ENCODE data around the gene CREB3L2.

The CREB3L2 gene

DNA sequence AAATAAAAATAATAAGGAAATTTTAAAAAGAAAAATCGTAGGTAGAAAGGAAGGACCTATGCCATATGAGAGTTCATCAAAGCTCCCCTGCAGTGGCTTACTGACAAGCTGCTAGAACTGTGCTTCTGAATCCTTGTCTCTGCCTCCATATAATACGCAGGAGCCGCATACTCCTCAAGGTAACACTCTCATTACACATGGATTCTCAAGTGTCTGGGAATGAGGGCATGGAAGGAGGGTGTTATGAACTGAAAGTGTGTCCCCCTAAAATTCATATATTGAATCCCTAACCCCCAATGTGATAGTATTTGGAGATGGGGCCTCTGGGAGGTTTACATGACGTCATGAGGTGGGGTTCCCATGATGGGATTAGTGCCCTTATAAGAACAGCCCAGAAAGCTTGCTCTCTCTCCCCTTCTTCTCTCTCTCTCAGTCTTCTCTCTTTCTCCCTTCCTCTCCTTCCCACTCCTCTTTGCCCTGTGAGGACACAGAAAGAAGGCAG is 35.2 kb downstream of the CREB3L2 start:
- no peaks in the 10 kb centered on the region; the same call in 1 of the 2 replicates for H3K4me1 ChIP-seq
- no peak overlapping the region for H3K4me3 ChIP-seq
- no peaks in the 10 kb centered on the region for H3K27me3 ChIP-seq (ENCODE audit: low read depth)
- in situ Hi-C loops (cut with MboI; ENCODE audit: low sequenced_read_pairs), result no loop called here
- DNase-seq (ENCODE audit: low spot score in 2 of 2), result no peak
- no peaks in the 10 kb centered on the region for H3K36me3 ChIP-seq (replicated peaks)
- no peaks in the 10 kb centered on the region for H3K9me3 ChIP-seq

DNA sequence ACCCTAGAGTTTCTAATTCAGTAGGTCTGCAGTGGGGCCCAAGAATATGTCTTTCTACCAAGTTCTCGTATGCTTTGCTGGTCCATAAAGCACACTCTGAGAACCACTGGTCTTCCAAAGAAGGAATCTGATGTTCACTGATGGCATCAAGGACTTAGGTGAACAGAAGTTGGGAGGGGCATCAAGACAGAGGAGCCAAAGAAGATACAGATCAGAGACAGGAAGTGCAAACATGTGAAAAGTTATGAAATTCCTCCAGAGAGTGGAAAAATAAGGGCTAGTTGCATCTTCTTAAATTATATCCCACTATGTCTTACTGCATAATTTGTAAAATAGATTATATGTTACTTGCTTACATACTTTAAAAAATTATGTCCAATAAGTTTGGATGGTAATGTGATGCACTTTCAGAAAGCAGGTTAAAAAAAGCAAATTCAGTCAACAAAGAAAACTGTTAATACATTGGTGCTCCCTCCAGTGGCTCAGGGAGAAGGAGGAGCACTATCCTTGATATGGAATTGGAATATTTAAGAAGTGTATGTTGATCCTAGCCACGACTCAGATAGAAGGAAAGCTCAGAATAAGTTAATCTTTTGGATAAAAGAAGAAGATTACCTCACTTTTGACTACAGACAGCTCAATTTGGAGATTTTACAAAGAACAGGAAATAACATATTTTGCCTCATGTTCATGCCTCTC is 35.8 kb downstream of the CREB3L2 start:
- Histone ChIP-seq H3K4me1 (no peaks in the 10 kb centered on the region; the same call in 1 of the 2 replicates), H3K4me3 (no peak overlapping the region), H3K27me3 (ENCODE audit: low read depth) (no peaks in the 10 kb centered on the region), H3K9me3 (no peaks in the 10 kb centered on the region), H3K36me3 (replicated peaks) (no peaks in the 10 kb centered on the region)
- DNase-seq (ENCODE audit: low spot score in 2 of 2), result no peak
- in situ Hi-C loops (cut with MboI; ENCODE audit: low sequenced_read_pairs), result no loop called here

DNA sequence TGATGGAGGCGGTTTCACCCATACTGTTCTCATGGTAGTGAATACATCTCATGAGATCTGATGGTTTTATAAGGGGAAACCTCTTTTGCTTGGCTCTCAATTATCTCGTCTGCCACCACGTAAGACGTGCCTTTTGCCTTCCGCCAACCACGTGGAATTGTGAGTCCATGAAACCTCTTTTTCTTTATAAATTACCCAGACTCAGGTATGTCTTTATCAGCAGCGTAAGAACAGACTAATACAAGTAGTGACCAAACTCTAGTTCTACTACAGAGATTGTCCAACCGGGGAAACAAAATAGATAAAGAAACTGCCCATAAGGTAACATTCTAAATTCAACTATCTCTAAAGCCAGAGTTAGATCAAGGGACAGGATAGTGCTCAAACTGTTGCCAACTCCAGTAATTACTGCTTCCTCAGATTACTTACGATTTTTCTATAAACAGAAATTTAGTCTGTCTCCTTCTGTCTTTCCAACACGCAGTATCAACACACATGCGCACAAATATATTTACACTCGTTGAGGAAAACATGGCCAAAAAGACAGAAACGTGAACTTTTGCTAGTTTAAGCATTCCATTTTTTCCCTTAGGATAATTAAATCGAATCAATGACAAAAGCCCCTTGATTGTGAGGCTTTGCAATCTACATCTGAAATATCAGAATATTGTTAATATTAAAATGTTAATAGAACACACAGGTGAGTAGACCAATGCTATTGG is 36.9 kb downstream of the CREB3L2 start:
- in situ Hi-C loops (cut with MboI; ENCODE audit: low sequenced_read_pairs), result no loop called here

DNA sequence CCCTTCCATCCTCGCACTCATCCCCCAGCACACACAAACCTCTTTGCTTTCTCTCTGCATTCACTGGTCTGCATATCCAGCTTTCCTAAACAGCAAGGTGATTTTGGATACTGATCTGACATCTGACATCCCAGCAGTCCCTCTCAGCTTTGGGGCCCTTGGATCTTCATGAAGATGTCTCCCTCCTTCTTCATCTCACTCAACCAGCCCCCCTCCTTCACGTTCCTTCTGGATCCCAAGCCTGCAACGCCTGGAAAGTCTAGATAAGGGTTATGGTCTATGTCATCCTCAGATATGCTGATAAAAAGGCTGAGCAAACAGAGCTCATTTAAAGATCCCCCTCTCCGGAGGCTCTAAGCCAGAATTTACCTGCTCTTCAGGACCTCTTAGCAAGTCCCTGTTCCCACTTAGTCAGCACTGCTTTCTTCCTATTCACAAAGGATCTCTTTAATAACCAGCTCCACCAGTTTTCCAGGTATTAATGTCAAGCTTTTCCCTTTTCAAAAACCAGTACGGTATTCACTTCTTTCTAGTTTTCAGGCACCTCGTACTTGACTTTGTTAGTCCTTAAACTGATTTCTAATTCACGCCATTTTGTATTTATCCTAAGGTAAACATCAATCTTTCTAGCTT is 38.9 kb downstream of the CREB3L2 start:
- Histone ChIP-seq H3K36me3 (replicated peaks) (no peaks in the 10 kb centered on the region), H3K27me3 (ENCODE audit: low read depth) (no peaks in the 10 kb centered on the region), H3K4me3 (no peak overlapping the region), H3K4me1 (no peaks in the 10 kb centered on the region; the same call in 1 of the 2 replicates), H3K9me3 (no peaks in the 10 kb centered on the region)
- in situ Hi-C loops (cut with MboI; ENCODE audit: low sequenced_read_pairs), result no loop called here
- no peak for DNase-seq (ENCODE audit: low spot score in 2 of 2)

More for the DNA sequence above, 36.9 kb downstream of the CREB3L2 start:
- H3K4me3 ChIP-seq, result no peak overlapping the region
- no peaks in the 10 kb centered on the region for H3K9me3 ChIP-seq
- no peaks in the 10 kb centered on the region; the same call in 1 of the 2 replicates for H3K4me1 ChIP-seq
- H3K36me3 ChIP-seq (replicated peaks), result no peaks in the 10 kb centered on the region
- H3K27me3 ChIP-seq (ENCODE audit: low read depth), result no peaks in the 10 kb centered on the region
- no peak for DNase-seq (ENCODE audit: low spot score in 2 of 2)

DNA sequence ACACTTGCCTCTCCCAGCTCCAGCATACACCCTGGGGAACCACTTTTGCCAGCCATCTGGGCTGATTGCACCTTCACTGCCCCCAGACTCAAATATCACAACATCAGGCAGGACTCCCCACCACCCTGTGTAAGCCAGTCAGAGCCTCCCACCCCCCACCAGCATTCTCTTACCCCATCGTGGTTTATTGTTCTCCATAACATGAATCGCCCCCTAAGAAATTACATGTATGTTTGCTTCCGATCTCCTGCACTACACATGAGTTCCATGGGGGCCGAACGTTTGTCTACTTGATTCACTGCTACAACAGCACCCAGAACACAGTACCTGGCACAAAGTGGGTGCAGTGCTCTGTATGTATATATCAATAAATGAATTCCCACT is 39.4 kb downstream of the CREB3L2 start:
- no peaks in the 10 kb centered on the region for H3K27me3 ChIP-seq (ENCODE audit: low read depth)
- H3K9me3 ChIP-seq, result no peaks in the 10 kb centered on the region
- no peak overlapping the region for H3K4me3 ChIP-seq
- in situ Hi-C loops (cut with MboI; ENCODE audit: low sequenced_read_pairs), result no loop called here
- no peaks in the 10 kb centered on the region; the same call in 1 of the 2 replicates for H3K4me1 ChIP-seq
- no peaks in the 10 kb centered on the region for H3K36me3 ChIP-seq (replicated peaks)
- DNase-seq (ENCODE audit: low spot score in 2 of 2), result no peak

DNA sequence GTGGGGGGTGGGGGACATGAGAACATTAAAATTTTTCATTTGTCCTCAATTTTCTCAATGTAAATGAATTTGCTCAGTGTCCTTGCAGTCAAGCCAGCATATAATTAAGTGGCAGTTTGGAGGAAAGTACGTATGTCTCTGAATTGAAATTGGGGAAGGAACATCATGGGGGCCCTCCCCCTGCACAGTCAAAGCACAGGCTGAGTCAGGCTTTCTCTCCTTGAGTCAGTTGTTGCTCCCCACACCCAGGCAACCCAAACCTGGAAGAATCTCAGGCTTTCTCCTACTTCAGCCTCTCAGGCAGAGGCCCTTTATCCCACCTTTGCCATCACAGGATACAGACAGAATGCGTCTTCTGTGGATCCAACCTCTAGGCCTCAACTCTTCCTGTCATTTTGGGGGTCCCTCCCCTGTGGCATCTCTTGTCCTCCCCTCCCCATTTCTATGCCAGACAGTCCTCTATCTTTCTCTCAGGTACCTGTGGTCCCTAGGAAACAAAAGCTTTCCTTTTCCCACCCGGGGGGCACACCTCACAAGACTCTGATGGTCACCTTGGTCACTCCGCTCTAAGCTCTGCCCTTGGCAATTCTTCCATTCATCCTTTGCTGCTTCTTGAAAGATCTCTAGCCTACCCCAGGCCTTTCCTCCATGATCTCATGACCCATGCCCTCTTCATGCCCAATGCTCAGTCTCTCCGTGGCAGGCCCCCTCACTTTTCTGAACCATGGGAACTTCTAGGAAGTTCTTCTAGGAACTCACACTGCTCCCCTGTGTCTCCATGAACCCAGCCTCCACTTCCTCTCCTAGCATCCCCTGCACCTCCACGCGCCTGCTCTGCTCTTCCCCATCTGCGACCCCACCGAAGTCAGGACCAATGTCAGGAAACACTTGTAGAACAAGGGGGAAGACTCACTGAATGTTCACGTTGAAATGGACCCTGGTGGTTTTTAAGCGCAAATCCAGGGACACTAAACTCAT is 40.4 kb downstream of the CREB3L2 start:
- Histone ChIP-seq H3K9me3 (no peaks in the 10 kb centered on the region), H3K27me3 (ENCODE audit: low read depth) (no peaks in the 10 kb centered on the region), H3K4me3 (no peak overlapping the region), H3K4me1 (no peaks in the 10 kb centered on the region; the same call in 1 of the 2 replicates), H3K36me3 (replicated peaks) (no peaks in the 10 kb centered on the region)
- DNase-seq (ENCODE audit: low spot score in 2 of 2), result no peak
- in situ Hi-C loops (cut with MboI; ENCODE audit: low sequenced_read_pairs), result no loop called here

DNA sequence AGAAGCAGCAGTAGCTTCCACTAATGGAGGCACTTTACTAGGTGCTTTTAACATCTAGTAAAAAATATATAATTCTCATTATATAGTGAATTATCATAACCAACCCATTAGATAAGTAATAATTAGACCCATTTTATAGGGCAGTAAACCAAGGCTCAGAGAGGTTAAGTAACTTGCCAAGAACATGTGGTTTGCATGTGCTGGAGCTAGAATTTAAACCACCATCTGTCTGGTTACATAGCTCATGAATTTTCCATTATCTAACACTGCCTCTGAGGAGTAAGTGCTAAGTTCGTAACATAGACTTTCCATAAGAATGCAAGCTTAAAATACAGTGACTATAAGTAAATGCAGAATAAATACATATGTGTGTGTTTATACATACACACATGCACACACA is 41.9 kb downstream of the CREB3L2 start:
- H3K4me3 ChIP-seq, result no peak overlapping the region
- in situ Hi-C loops (cut with MboI; ENCODE audit: low sequenced_read_pairs), result no loop called here
- no peaks in the 10 kb centered on the region for H3K27me3 ChIP-seq (ENCODE audit: low read depth)
- H3K4me1 ChIP-seq, result no peaks in the 10 kb centered on the region
- no peaks in the 10 kb centered on the region for H3K9me3 ChIP-seq
- DNase-seq (ENCODE audit: low spot score in 2 of 2), result no peak
- no peaks in the 10 kb centered on the region for H3K36me3 ChIP-seq (replicated peaks)

DNA sequence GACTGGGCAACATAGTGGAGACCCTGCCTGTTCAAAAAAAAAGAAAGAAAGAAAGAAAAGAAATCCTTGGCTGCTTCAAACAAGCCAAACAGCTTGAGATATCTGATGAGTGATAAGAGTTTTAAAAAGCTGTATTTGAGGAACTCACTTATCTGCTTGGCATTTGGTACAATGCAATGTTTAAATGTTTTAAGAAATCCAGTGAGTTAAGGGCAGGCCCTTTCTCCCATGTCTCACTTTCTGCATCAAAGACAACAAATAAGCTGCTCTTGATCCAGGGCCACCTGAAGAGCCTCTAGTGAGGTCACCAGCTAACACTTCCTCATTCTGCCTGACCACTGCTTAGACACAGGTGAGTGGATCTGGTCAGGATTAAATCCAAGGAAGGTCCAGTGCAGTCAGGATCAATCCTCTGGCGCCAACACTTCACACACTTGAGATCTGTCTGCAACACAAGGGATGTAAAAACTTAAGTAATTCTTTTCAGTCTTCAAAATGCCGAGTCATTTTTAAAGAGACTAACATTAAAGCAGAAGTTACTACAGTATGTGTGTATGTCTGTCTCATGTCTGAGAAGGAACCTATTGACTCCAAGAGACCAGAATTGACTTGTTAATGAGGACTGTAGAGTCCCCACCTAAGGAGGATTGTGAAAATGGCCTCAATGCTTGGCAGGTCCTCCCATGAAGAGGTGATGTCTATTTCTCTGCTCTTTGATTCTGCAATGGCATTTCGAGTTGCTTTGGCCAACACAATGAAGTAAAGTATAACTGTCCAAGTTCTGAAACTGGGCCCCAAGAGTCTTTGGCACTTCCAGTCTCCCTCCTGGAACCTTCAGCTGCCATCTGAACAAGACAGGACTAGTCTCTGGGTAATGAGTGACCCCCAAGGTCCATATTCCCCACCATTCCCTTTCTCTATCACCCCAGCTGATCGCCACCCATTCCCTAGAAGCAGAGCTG is 43.1 kb downstream of the CREB3L2 start:
- no peak for DNase-seq (ENCODE audit: low spot score in 2 of 2)
- Histone ChIP-seq H3K4me3 (no peak overlapping the region), H3K4me1 (peaks cover 9% of the 10 kb centered on the region), H3K36me3 (replicated peaks) (no peaks in the 10 kb centered on the region), H3K27me3 (ENCODE audit: low read depth) (no peaks in the 10 kb centered on the region), H3K9me3 (no peaks in the 10 kb centered on the region)
- in situ Hi-C loops (cut with MboI; ENCODE audit: low sequenced_read_pairs), result no loop called here

DNA sequence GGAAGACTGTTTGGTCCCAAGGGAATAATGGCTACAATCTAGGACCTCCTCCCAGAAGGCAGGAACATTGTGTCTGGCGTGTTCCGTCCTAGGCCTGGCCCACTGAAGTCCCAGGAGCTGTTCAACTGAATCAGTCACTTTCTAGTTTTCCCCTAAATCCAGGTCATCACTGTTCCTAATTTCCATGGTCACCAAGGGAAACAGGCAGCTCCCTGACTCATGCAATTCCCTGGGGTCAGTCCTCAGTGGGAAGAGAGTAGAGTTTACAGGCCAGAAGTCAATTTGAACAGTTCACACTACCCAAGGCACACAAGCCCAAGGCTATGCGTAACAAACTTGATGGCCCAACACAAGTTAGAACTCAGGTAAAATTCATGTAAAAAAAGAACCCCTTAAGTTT is 44.0 kb downstream of the CREB3L2 start:
- in situ Hi-C loops (cut with MboI; ENCODE audit: low sequenced_read_pairs), result no loop called here

DNA sequence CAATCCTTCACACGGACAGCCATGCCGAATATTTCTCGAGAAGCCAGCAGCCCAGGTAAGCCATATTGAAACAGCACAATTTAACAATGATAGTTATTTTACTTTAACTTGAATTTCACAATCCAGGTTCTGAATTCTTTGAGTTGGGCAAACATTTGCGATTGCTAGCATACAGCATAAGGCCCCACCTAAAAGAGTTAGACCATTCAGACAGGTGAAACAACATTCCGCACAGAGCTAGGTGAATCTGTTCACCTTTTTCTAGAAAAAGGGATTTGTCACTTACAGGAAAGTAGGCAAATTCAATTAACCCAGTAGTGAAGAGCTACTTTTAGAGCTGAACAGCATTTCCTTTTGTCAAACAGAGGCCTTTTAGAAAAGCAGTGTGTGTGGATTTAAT is 45.3 kb downstream of the CREB3L2 start:
- peaks cover 21% of the 10 kb centered on the region for H3K4me1 ChIP-seq
- no peaks in the 10 kb centered on the region for H3K27me3 ChIP-seq (ENCODE audit: low read depth)
- in situ Hi-C loops (cut with MboI; ENCODE audit: low sequenced_read_pairs), result no loop called here
- no peaks in the 10 kb centered on the region for H3K36me3 ChIP-seq (replicated peaks)
- no peak overlapping the region for H3K4me3 ChIP-seq
- no peaks in the 10 kb centered on the region for H3K9me3 ChIP-seq
- no peak for DNase-seq (ENCODE audit: low spot score in 2 of 2)

More for the DNA sequence above, 44.0 kb downstream of the CREB3L2 start:
- Histone ChIP-seq H3K4me3 (no peak overlapping the region), H3K9me3 (no peaks in the 10 kb centered on the region), H3K36me3 (replicated peaks) (no peaks in the 10 kb centered on the region), H3K27me3 (ENCODE audit: low read depth) (no peaks in the 10 kb centered on the region), H3K4me1 (peaks cover 16% of the 10 kb centered on the region)
- no peak for DNase-seq (ENCODE audit: low spot score in 2 of 2)

DNA sequence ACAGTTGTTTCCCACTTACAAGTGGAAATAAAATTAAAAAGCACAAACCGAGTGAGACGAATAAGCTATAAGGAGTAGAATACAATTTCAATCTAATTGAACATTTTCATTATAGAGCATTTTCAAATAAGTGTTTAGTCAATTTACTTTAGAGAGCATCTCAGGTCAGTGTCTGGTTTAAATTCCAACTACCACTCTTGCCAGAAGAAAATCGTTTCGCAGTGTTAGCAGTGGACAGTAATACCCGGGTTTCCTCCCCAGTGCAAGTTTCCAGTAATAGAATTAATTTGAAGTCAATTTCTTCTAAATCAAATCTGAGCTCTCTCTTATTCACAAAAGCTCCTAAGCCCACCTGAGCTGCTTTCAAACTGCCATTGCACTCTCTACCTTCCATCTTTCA is 45.7 kb downstream of the CREB3L2 start:
- no peak for DNase-seq (ENCODE audit: low spot score in 2 of 2)
- Histone ChIP-seq H3K4me3 (no peak overlapping the region), H3K4me1 (peaks cover 21% of the 10 kb centered on the region), H3K36me3 (replicated peaks) (no peaks in the 10 kb centered on the region), H3K27me3 (ENCODE audit: low read depth) (no peaks in the 10 kb centered on the region), H3K9me3 (no peaks in the 10 kb centered on the region)
- in situ Hi-C loops (cut with MboI; ENCODE audit: low sequenced_read_pairs), result no loop called here

DNA sequence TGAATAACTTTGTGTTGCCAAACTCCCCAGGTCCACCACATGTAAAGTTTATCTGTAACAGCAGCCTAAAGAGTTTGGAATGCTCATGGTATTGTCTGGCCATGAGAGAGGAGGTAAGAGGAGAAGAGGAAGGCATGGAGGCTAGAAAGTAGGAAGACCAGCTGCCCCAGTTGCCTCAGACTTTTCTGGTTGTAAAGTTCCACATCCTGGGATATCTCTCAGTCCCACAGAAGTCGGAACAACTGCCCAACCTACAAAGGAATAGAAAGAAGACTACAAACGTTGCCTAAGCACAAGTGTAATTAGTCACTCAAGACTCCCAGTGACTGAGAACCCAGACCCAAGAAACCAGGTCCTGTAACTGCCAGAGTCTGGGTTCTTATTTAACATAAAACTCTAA is 47.3 kb downstream of the CREB3L2 start:
- in situ Hi-C loops (cut with MboI; ENCODE audit: low sequenced_read_pairs), result no loop called here
- no peaks in the 10 kb centered on the region for H3K36me3 ChIP-seq (replicated peaks)
- H3K27me3 ChIP-seq (ENCODE audit: low read depth), result no peaks in the 10 kb centered on the region
- H3K9me3 ChIP-seq, result no peaks in the 10 kb centered on the region
- DNase-seq (ENCODE audit: low spot score in 2 of 2), result no peak
- H3K4me3 ChIP-seq, result no peak overlapping the region
- H3K4me1 ChIP-seq, result peaks cover 21% of the 10 kb centered on the region

Data from HAP-1 (cell line).